ENCODE measurements around the gene TRPM3. TPM values are rescaled to one million over a fixed set of nuclear protein-coding genes. Genes with fewer than 3 reads are reported as not detected.

The TRPM3 gene
- total and polyA plus RNA-seq, 2 of the 8 experiments (the other 6 are each of a cell fraction or from before 2014, with no cell fraction given), result 2.4 to 10.9 TPM

DNA sequence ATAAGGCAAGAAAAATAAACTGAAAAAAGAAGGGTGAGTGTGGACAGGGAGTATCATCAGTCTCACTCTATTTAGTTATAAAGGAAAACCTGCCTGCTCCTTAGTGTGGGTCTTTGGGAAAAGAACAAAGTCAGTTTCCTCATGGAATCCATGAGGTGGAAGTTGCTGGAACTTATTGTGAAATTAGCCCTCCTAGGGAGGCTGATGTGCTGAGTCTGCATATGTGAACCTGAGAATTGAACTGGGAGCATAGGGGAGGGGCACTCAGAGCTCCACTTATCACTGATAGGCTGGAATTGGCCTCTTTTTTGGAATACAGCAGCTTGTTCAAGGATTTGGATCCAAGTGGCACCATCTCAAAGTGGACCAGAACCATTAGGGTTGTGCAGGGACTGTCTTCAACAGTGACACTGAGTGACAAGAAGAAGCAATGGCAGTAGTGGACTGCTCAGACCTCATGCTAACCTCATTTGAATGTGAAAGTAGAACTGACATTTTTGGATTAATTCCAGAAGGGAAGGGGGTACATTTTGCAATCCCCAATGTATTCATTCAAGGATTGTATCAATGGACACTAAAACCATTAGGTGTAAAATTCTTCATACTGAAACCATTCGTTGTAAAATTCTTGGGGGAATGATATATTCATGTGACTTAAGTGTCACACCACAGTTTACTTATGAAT, 603.4 kb downstream of the TRPM3 start:
- H3K79me2 ChIP-seq (ENCODE audit: control insufficient read depth in 1 of 2, insufficient read depth in 2 of 2, low read length in 2 of 2), result no peaks in the 10 kb centered on the region
- H3K9ac ChIP-seq (replicated peaks in 1 of 4; ENCODE audit: extremely low read depth in 1 of 4, low read depth in 3 of 4, low read length in 3 of 4), result no peak overlapping the region
- H3K4me1 ChIP-seq (replicated peaks in 1 of 4; ENCODE audit: control insufficient read depth in 3 of 4, insufficient read depth in 4 of 4, low read length in 3 of 4), result no peaks in the 10 kb centered on the region
- ChIA-PET CTCF (ENCODE audit: partially characterized antibody) (interaction anchor here (0.6 kb wide), 1 partner anchor 863 kb away, joined by 3 read pairs; no protein-coding TSS in a partner anchor), POLR2A (ENCODE audit: partially characterized antibody) (no interaction called here)
- 79% methylated on average over 1 of the region's 1 CpG; no CpG with 5 or more reads in 1 of the 2 experiments for WGBS, 2 experiments (ENCODE audit: extremely low coverage in 1 of 2, insufficient coverage in 1 of 2, insufficient read length in 1 of 2, insufficient replicate concordance in 2 of 2, low coverage in 1 of 2, low lambda C conversion rate in 2 of 2, missing lambda C conversion rate in 1 of 2)
- DNase-seq (ENCODE audit: low read depth in 1 of 2, low spot score in 2 of 2) (no peak), FAIRE-seq (no peak)
- H3K23me2 ChIP-seq (ENCODE audit: low read depth, low read length), result no peaks in the 10 kb centered on the region
- H4K91ac ChIP-seq (replicated peaks; ENCODE audit: insufficient read length, low read length), result no peak overlapping the region
- no peaks in the 10 kb centered on the region for H3K27me3 ChIP-seq (replicated peaks in 1 of 4; ENCODE audit: control insufficient read depth in 3 of 4, extremely low read depth in 1 of 4, insufficient read depth in 3 of 4, low read length in 3 of 4)
- no peak overlapping the region for H3K56ac ChIP-seq (replicated peaks; ENCODE audit: insufficient read length, low read depth, low read length)
- no peak overlapping the region for H2BK12ac ChIP-seq (ENCODE audit: low read depth, low read length)
- H3K18ac ChIP-seq (ENCODE audit: extremely low read depth, low read length), result no peak overlapping the region
- no peak overlapping the region for H3K14ac ChIP-seq (ENCODE audit: insufficient read length)
- H2AK5ac ChIP-seq (ENCODE audit: low read depth, low read length), result no peak overlapping the region
- H3K27ac ChIP-seq (ENCODE audit: low read depth, low read length), result no peak overlapping the region
- H3K79me1 ChIP-seq (ENCODE audit: low read depth, low read length), result no peaks in the 10 kb centered on the region
- H4K8ac ChIP-seq (ENCODE audit: extremely low read depth, insufficient read depth, low read length), result no peak overlapping the region
- no peak overlapping the region for H2BK5ac ChIP-seq (ENCODE audit: low read depth, low read length)
- no peaks in the 10 kb centered on the region for H3K36me3 ChIP-seq (ENCODE audit: control insufficient read depth in 2 of 4, insufficient read depth in 4 of 4, low read length in 3 of 4)
- H2AFZ ChIP-seq (ENCODE audit: low read length), result no peak overlapping the region
- H2BK20ac ChIP-seq (ENCODE audit: low read length), result no peak overlapping the region
- no peaks in the 10 kb centered on the region for H4K20me1 ChIP-seq (replicated peaks in 1 of 2; ENCODE audit: control insufficient read depth in 1 of 2, insufficient read depth in 2 of 2, low read length in 2 of 2)
- TF ChIP-seq, protein P1, sequence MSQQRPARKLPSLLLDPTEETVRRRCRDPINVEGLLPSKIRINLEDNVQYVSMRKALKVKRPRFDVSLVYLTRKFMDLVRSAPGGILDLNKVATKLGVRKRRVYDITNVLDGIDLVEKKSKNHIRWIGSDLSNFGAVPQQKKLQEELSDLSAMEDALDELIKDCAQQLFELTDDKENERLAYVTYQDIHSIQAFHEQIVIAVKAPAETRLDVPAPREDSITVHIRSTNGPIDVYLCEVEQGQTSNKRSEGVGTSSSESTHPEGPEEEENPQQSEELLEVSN (IDR thresholded peaks at IDR 0.05), result no peak
- no peak overlapping the region for H3K4me3 ChIP-seq (ENCODE audit: extremely low read depth in 1 of 4, insufficient read depth in 2 of 4, low read depth in 3 of 4, low read length in 4 of 4)
- no peaks in the 10 kb centered on the region for H3K9me3 ChIP-seq (ENCODE audit: insufficient read depth in 2 of 2, low read depth in 1 of 2, low read length in 1 of 2)
- no peak overlapping the region for H2BK15ac ChIP-seq (ENCODE audit: low read length)
- H3K4ac ChIP-seq (replicated peaks; ENCODE audit: insufficient read length, low read depth, low read length), result no peak overlapping the region
- H3K4me2 ChIP-seq (ENCODE audit: insufficient read depth in 1 of 2, low read depth in 2 of 2, low read length in 2 of 2), result no peak overlapping the region
- H2BK120ac ChIP-seq (replicated peaks; ENCODE audit: low read depth, low read length), result no peak overlapping the region
- H3K23ac ChIP-seq (ENCODE audit: insufficient read length), result no peak overlapping the region
- H4K5ac ChIP-seq (ENCODE audit: insufficient read length, low read depth, low read length), result no peak overlapping the region

Measured in H1 (cell line).